ENCODE results near the gene TMEM120B.

GRCh38 chr12:121788176-121788818, 75.7 kb downstream of the TMEM120B start:
- TF ChIP-seq CTCF (IDR thresholded peaks at IDR 0.05), result no peak
- TF ChIP-seq ZFX (IDR thresholded peaks at IDR 0.05; ENCODE audit: borderline replicate concordance), result no peak

Data from 22Rv1 (cell line).